Gastrocnemius medialis (tissue), 4 donors: Measurements from ENCODE around the gene KIF1A.

Experiments
- CTCF ChIP-seq, 5 experiments: fragments of 450-650 bp in 3 of 5; fragments of 200-600 bp in 2 of 5; sonication (generic) in 2 of 5; IDR thresholded peaks in 4 of 5; conservative IDR thresholded peaks in 1 of 5; 1 replicate in 4 of 5; 2 replicates in 1 of 5; pipeline ENCODE4 v1.5.1; 2016 to 2019; ENCODE audit warnings: antibody characterized with exemption in 5 of 5, mild to moderate bottlenecking in 3 of 5, moderate library complexity in 3 of 5
- POLR2A ChIP-seq, 2 donors: fragments of 450-650 bp; IDR thresholded peaks; one replicate each; pipeline ENCODE4 v1.6.1; 2017; ENCODE audit warnings: antibody characterized with exemption in 2 of 2, mild to moderate bottlenecking in 2 of 2, moderate library complexity in 2 of 2

GRCh38 chr2:240762249-240762648 is 57.8 kb downstream of the KIF1A start:
- no peak for TF ChIP-seq POLR2A (IDR thresholded peaks at IDR 0.05)
- TF ChIP-seq CTCF (IDR thresholded peaks at IDR 0.05 in 4 of 5, conservative IDR thresholded peaks at IDR 0.05 in 1 of 5) = no peak
